NK-92 treated with Interleukin-12 subunit alpha and Interleukin-12 subunit beta, amount 100 ng/mL, for 24 hours (cell line): Measurements from ENCODE around the gene C2CD4D.

Source experiments
- DNase-seq: peaks from one replicate; lab custom pipeline; 2025; lab: John Stamatoyannopoulos, UW

Gene C2CD4D

DNA sequence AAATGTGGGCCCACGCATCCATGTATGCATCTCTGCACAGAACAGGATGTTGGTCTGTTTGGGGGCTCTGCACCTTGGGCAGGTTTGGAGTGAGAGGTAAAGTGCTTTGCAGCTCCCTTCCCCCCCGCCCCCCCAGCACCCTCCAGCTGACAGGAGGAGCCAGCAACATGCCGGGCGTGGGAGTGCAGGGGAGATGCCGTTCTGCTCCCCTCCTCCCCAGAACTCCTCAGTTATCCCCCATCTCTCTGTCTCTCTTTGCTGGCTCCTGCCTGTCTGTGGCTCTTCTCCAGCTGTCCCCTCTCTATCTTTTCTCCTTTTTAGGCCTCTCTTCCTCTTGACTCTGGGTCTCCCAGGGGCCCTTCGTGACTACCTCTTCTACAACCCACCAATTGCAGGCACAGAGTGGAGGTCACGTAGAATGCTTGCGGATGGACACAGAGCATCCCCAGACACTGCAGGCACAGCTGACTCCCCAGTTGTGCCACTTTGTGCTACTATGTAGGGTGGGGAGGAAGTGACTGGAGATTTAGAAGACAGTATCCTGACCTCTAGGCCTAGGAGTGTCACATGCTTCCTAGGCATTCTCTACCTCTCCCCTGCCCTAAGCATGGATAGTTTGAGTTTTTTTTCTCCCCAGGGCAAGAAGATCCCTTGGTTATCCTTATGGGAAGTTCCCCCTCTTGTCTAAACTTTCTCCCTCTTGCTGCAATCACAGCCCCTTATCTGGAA lies 6.3 kb downstream of the C2CD4D start:
- DNase-seq: no peak

DNA sequence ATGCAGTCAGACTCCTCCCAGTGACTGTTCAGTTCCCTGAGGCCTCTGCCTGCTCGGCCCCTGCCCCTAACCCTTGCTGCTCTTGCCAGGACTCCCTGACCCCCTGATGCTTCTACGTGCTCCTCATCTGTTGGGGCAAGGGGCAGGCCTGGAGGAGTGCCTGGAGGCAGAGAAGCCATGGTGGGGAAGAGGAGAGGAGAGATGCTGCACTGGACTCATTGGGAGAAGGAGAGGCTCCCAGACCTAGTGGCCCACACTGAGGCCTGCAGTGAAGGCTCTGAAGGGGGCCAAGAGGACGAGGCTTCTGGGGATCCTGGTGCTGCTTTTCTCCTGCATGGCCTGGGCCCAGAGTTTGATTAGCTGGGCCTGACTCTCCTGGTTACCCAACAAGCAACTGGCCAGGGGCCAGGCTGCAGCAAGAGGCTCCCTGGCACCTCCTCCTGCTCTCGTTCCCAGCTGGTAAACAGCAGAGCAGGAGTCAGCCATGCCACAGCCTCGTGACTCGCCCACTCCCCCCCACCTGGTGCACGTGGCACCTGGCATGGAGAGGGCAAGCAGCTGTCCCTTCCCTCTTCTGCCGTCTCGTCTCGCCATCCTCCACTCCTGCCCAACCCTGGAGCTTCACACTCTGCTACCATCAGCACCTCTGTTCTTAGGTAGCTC lies 7.2 kb downstream of the C2CD4D start:
- no peak for DNase-seq

DNA sequence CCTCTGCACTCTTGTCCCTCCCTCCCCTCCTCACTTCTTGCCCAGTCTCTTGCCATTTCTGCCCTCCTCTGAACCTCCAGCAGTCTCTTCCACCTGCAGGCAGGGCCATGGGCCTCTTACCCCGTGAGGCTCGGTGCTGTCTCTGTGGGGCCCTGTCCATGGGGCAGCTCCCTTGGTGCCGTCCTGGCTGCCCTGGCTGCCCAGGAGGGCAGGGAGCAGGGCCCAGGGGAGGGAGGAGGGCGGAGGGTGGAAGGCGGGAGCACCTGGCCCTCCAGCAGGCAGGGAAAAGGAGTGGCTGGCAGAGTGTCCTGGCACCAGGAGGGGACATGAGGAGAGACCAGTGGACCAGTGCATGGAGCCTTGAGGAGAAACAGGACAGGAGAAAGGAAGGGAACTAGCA lies 8.0 kb downstream of the C2CD4D start, which contains the start of gene RORC:
RORC (minus strand) TSS at position 198 of the 400 bp plus-strand sequence; CDS start at position 160, 38 bp downstream.
- no peak for DNase-seq

DNA sequence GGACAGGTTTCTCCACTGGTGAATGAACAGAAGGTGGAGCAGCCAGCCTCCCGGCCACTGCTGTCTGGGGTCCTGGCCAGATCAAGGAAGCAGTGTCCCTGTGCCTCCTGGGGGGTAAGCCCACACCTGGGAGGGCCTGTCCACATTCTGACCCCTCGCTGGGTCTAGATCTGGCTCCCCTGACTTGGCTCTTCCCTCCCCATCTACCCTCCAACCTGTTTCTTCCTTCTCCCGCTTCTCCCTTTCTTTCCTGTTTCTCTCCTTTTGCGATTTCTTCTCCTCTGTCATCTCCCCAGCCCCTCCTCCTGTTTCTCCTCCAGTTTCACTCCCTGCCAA lies 8.4 kb downstream of the C2CD4D start:
- no peak for DNase-seq

DNA sequence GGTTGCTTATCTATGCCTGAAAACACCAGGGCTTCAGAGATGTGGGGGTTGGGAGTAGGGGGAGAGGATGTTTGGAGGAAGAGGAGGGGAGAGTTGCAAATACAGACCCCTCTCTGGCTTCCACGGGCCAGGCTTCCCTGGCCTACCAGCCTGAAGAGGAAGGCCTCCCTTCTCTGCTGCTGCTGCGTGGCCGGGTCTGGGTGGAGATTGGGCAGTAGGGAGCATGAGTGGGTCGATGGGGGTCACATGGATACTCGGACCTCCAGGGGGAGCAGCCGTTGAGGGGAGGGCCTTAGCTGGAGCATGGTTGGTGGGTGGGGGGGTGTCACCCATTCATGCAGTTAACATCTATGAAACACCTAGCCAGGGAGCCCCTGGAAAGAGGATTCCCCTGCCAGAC lies 9.6 kb downstream of the C2CD4D start:
- no peak for DNase-seq

DNA sequence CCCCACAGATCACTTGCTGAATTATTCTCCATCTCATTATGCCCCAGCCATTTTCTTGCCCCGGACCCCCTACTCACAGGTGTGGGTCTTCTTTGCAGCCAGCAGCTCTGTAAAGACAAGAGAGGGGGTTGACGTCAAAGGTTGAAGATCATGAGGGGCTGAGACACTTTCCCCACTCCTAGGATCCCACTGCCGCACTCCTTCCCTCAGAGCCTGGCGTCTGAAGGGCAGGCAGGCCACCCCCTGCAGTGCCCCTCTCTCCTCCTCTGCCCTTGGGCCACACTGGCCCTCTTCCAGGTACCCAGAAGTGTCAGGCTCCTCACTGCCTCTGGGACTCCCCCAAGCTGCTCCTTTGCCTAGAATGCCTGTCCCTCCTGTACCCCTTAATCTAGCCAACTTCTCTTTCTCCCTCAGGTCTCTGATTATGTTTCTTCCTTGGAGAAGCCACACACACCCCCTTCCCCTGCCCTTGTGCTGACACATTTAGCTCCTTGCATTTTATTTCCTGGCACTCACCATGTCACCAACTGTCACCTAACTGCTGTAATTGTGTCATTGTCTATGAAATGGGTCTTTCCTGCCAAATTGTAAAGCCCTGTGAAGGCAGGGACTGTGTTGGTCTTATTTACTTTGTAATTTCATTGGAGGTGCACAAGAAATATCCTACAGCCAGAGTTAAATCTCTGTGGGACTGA lies 10.1 kb downstream of the C2CD4D start:
- DNase-seq: no peak

DNA sequence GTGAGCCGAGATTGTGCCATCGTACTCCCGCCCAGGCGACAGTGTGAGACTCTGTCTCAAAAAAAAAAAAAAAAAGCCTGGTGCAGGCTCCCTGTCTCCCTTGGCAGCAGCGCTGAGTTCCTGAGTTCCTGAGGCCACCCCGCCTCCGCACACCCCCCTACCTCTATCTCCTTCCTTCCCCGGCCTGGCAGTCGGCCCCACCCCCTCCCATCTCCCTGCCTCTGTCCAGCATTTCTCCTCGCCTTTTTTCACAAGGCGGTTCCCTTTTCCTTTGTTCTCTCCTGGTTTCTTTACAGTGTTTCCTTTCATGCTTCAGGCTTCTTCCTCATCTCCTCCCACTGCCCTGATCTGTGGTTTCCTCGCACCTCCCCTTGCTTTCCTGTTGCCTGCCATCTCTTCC lies 10.7 kb downstream of the C2CD4D start:
- DNase-seq: no peak

DNA sequence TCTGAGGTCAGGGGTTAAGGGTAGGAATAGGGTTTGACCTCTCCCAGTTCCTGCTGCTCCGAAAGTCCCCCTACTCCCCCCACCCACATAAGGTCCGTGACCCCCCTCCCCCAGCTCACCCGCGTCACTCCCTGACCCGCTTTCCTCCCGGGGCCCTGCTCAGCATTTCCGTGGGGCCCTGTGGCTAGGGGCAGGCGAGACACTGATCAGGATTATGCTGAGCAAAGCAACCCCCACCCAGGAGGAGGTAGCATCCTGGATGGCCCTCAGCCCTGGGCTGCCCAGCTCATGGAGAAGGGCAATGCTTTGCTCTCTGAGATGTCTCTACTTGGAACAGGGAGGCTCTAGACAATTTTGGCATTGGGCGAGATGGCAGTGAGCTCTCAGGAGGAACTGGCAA lies 11.8 kb downstream of the C2CD4D start:
- no peak for DNase-seq

DNA sequence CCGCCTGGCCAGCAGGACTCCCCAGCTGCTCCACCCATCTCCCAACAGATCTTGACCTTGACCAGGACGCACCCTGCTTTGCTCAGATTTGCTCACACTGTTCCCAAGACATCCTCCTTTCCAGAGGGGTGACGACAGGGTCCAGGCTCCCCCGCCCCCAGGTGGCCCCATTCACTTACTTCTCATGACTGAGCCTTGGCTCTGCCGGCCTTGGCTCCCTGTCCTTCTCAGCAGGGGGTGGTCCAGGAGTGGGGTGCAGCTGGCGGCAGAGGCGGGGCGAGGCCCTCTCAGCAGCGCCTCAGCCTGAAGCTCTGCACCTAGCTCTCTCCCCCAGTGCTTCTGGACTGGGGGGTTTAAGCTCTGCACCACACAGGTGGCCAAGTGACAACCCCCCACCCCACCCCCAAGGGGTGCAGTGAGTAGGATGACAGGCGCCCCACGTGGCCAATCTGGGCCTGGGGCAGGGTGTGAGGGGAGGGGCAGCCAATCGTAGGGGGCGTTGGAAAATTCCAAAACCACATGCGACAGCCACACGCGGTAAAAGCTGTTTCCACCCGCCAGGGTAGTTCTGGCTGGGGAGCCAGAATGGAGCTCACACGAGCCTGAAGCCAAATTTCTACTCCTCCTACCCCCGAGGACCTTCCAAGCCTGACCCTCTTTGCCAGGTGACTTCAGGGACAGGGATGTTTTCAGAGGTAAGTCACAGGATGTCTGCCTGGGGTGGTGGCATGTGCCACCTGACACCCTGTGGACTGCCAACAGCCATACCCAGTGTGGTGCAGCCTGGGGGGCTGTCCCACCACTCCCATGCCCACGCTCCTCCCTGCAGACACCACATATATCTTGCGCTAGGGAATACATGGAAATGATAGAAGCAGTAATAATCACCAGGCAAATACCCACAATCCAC lies 13.6 kb downstream of the C2CD4D start:
- DNase-seq: no peak

DNA sequence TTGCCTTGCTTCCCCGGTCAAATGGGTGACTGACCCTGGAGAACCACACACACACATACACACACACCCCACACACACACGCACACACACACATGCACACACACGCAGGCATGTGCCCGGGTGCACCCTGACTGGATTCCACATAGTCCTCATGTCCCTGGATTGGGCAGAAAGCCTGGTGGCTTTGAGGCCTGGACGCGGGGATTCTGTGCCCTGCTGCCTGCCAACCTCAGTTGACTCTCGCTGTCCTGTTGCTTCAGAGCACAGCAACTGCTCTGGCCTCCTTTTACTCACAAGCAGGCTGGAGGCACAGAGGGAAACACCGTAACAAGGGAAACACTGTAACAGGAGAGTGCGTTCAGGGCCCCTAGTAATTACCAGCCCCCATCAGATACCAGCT lies 14.4 kb downstream of the C2CD4D start:
- no peak for DNase-seq

DNA sequence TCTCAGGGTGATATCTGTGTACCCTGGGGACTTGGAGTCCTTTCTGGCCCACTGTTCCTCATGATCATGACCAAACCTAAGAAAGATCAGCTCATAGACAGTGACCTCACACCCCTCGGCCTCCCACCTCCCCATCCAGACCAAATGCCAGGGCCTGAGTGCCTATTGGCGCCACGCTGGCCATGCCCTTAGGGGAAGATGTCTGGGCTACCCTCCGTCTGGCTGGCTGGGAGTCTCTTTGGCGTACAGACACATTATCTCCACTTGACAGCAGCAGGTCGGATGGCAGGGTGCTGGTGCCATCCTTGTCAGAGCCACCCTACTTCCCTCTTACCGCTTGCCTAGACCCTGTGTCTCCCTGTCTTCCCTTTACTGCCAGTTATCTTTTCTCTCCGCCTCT lies 16.4 kb downstream of the C2CD4D start:
- DNase-seq: no peak

DNA sequence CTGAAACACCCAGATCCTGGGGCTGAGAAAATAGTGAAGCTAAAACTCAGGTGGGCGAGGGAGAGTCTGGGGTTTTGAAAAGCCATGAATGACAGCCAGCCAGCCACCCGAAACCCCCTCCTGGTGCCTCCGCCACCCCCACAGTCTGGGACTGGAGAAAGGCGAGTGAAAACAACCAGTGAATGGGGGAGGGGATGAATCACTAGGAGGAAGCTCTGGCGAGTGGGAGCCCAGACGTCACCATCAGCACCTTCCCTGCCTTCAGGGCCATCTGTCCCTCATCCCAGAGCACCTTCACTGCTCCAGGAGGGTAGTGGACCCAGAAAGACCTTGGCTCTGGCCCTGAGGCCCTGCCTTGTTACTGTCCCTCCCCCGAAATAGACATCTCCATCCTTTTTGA lies 17.2 kb downstream of the C2CD4D start:
- no peak for DNase-seq

DNA sequence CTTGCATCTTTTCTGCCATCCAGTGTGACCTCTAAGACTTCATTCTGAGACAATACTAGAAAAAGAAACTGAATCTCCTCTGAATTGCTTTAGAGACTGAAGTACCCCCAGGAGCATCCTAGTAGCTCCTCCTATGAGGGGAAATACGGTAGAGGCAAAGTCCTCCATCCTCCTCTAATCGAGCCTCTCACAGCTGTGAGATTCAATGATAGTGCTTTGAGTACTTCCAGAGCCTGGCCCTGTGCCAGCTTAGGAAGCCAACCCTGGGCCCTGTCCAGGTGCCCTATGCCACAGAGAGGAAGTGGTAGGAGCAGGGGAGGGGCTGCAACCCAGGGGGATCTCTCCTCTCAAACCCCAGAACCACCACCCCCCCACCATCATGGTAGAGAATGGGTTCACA lies 18.7 kb downstream of the C2CD4D start:
- no peak for DNase-seq

DNA sequence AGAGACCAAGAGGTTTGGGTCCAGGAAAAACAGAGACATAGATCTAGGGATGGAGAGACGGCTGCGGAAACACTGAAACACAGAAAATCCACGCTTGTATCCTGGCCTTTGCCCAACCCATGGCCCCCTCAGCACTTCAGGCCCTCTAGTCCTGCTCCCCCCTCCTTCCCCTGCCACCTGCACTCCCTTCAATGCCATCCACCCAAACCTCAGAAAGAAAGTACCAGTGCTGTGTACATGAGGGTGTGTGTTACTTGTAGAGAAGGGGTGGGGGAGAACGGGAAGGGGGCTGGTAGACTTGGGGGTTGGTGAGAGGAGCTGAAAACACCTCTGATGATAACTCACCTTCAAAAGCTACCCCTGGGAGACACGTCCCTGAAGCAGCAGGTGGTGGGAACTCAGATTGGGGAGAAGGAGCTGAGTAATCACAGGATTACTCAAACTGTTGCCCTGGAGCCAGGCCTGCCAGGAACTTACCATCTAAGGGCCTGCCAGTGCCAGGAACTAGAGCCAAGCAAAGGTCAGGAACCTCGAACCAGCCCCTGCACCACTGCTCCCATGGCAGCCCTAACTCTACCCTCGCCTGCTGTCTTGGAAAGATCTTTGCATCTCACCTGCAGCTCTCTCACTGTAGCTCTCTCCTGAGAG lies 19.5 kb downstream of the C2CD4D start:
- no peak for DNase-seq

DNA sequence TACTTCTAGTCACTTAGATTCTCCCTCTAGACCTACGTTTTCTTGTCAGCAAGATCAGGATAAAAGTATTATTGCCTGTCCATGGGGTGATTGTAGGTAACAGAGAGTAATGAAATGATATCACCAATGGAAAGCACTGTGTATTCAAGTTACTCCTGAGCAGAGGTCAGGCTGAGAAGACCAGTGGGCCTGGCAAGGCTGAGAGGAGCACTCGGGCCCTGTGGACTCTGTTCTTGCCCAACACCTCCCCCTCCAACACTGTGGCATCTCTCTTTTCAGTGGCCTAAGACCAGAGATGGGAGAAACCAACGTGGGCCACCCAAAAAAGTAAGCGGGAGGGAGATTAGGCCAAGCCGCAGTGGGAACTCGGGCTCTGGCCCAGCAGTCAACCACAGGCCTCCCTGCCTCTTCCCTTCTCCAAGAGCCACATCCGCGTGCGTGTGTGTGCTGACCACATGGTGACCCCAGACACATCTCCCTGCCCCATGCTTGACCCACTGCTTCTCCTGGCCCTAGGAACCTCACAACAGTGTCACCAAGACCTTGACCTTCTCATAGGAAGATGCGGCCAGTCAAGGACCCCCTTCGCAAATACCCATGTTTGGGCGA lies 20.3 kb downstream of the C2CD4D start:
- DNase-seq: no peak

DNA sequence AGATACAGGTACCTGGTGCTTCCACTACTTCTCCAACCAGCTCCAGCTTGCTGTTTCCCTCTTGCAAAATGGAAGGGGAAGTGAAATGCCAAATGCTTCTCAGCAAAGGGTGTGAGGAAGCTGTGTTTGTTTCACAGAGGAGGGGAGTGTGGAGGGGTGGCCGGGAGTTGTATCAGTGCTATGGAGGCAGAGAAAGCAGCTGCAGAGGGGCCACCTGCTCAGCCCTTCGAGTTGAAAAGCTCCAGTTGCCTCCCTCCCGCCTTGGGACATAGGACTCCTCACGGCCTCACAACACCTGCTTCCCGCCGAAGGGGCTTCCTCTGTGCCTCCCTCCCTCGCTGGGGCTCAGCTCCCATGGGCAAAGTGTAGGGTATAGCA lies 22.3 kb downstream of the C2CD4D start:
- no peak for DNase-seq

DNA sequence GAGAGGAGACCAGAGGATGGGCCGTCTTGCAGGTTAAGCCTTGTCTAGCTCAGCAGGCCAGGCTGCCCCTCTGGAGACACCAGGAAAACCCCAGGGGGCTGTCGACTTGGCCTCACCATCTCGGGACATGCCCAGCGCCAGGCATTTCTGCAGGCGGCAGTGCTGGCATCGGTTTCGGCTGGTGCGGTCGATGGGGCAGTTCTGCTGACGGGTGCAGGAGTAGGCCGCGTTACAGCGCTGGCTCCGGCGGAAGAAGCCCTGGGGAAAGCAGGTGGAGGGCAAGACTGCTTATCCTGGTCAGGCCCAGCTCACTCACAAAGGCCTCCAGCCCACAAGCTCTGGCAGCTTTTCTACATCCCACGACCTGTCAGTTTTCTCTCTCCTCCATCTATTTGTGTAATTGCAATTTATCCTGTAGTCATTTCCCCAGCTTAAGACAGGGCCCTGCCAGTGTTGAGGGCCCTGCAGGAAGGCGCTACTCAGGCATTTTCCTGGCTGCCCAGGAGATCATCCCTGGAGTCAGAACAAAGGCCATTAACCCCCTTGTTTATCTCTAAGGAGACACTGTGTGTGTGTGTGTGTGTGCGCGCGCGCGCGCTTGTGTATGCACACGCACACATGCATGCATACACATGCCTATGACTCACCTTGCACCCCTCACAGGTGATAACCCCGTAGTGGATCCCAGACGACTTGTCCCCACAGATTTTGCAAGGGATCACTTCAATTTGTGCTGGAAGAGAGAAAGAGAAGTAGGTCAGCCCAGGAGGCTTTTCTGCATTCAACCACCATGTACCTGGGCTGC lies 22.9 kb downstream of the C2CD4D start:
- DNase-seq: no peak

DNA sequence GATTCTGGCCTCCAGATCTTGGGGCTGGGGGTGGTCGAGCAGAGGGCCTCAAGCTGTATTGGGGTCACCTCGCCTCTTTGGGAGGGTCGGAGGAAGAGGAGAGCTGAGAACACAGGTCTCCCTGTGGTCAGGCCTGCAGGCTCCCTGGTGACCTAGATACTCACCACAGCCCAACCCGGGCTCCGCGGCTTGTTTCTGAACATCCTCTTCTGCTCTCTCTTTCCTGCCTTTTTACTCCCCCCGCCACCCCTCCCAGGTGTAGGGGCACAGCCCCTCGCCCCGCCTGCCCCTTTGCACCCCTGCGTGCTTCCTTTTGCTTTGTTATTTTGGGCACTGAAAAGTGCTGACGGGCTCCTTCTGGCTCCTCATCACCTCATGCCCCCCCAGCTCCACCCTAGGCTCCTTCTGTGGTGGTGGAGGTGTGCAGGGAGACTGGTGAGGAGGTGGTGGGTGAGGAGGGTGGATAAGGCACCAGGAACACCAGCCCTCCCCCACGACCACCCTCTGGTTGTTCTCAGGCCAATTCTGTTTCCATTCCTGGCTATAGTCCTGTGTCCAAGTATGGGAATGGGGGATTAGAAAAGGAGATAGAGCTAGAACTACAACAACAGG lies 23.8 kb downstream of the C2CD4D start:
- DNase-seq: no peak

DNA sequence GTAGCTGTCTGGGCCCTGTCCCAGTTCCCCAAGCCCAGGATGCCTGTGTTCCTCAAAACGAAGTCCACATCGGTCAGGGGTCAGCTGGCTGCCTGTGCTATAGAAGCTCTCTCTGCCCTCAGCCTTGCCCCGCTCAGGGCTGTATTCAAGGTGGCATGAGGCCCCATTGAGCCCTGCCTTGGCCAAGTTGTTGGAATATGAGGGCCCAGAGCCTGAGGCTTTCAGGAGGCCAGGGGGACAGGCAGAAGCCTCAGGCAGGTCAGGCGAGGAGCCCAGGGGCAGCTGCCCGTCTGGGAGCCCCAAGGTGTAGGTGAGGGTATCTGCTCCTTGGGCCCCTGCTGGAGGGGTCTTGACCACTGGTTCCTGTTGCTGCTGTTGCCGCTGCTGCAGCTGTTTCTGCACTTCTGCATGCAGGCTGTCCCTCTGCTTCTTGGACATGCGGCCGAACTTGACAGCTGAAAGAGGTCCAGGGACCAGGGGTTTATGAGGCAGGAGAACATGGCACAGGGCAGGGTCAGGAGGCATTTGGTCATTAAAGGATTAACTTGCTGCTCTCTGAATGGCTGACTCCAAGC lies 24.6 kb downstream of the C2CD4D start:
- DNase-seq: no peak

DNA sequence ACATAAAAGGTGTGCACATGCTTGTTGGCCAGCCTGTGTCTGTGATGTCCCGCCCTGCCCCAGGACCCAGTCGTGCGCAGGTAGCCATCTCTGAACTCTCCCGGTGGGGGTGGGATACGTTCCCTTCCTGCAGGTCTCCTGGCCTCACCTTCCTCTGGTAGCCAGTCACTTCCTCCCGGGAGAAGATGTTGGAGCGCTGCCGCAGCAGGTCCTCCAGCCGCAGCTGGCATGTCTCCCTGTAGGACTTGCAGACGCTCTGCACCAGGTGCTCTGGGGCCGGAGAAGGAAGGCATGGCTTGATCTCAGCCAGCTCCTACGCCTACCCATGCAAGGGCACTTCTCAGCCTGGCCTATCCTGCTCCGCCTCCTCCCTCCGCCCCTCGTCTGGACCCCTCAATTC lies 25.2 kb downstream of the C2CD4D start:
- no peak for DNase-seq
